GM12801 (cell line): ENCODE measurements around the gene ELOB.

ENCODE experiments used
- TF ChIP-seq, protein P1 (sequence below): IDR thresholded peaks from one replicate; pipeline ENCODE4 v1.5.1; 2011; ENCODE audit warnings: control low read depth; ENCODE audit not compliant: insufficient read length; ENCODE audit errors: extremely low read depth

ELOB gene

DNA sequence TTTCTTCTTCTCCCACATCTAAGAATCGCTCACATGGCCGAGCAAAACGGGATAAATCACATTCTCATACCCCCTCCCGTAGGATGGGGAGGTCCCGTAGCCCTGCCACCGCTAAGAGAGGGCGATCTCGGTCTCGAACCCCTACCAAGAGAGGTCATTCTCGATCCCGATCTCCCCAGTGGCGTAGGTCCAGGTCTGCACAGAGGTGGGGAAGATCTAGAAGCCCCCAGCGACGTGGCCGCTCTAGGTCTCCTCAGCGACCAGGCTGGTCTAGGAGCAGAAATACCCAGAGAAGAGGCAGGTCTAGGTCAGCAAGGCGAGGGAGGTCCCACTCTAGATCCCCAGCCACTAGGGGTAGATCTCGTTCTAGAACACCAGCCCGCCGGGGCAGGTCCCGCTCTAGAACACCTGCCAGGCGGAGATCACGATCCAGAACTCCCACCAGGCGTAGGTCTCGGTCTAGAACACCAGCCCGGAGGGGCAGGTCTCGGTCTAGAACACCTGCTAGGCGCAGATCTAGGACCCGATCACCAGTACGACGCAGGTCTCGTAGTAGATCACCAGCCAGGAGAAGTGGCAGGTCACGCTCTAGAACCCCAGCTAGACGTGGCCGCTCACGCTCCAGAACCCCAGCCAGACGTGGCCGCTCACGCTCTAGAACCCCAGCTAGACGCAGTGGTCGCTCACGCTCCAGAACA, 15.0 kb downstream of the ELOB start:
- TF ChIP-seq, protein P1, sequence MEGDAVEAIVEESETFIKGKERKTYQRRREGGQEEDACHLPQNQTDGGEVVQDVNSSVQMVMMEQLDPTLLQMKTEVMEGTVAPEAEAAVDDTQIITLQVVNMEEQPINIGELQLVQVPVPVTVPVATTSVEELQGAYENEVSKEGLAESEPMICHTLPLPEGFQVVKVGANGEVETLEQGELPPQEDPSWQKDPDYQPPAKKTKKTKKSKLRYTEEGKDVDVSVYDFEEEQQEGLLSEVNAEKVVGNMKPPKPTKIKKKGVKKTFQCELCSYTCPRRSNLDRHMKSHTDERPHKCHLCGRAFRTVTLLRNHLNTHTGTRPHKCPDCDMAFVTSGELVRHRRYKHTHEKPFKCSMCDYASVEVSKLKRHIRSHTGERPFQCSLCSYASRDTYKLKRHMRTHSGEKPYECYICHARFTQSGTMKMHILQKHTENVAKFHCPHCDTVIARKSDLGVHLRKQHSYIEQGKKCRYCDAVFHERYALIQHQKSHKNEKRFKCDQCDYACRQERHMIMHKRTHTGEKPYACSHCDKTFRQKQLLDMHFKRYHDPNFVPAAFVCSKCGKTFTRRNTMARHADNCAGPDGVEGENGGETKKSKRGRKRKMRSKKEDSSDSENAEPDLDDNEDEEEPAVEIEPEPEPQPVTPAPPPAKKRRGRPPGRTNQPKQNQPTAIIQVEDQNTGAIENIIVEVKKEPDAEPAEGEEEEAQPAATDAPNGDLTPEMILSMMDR, result no peak

DNA sequence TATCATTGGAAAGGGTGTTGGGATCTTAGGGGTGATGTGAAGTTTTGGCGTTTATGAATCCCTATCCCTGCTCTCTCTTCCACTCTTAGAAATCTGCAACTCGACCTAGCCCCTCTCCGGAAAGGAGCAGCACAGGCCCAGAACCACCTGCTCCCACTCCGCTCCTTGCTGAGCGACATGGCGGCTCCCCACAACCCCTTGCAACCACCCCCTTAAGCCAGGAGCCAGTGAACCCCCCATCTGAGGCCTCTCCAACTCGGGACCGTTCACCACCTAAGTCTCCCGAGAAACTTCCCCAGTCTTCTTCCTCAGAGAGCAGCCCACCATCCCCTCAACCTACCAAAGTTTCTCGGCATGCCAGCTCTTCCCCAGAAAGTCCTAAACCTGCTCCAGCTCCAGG, 15.6 kb downstream of the ELOB start:
- TF ChIP-seq, protein P1, result no peak

DNA sequence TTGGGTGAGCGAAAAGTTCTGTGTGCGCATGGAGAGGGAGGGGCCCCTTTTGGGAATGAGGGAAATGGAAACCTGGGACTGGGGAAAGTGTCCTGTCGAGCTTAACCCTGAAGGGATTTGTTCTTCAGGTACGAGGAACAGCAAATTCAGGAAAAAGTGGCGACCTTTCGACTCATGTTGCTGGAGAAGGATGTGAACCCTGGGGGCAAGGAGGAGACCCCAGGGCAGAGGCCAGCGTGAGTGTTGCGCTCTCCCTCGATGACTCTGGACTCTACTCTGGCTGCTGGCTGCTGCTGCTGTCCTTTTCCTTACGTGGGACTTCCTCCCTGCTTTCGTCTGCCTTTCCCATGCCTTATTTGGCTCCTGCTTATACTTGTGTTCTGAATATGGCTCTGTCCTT, 19.7 kb downstream of the ELOB start:
- TF ChIP-seq, protein P1, result no peak

DNA sequence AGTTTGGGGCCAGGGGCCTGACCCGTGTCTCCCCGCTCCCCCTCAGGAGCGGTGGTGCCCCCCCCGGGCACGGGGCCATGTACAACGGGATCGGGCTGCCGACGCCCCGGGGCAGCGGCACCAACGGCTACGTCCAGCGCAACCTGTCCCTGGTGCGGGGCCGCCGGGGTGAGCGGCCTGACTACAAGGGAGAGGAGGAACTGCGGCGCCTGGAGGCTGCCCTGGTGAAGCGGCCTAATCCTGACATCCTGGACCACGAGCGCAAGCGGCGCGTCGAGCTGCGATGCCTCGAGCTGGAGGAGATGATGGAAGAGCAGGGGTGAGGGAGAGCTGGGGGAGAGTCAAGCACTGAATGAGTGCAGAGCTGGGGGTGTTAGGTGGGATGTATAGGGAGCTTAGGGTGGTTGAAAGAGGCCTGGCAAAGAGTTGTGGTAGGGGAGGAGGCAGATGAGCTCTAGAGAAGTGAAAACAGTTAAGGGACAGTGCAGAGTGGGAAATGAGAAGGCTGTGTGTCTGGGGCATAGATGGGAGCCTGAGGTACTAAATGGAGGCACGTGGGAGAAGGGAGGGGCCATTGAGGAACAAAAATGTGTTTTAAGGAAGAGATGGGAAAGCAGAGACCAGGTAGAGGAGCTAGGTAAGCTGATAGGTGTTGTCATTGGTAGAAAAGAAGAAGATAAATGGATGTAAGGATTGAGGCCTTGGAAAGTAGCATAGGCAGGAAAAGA, 20.6 kb downstream of the ELOB start:
- TF ChIP-seq, protein P1, result no peak

DNA sequence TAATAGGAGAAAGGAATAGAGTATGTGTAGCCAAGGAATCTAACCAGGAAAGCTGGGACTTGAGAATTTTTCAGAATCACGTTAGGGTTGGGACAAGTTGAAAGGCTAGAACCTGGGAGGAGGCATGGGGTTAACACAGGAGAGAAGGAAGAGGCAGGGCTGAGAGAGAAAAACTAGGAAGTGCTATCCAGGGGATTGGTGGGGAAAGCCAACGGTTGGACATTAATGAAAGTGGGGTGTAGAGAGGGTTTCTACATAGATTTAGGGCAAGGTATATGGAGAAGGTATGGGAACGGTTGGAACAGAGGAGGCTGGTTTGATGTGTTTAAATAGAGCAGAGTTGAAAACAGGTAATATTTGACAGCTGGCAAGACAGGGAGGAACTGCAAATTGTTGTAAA, 21.9 kb downstream of the ELOB start:
- TF ChIP-seq, protein P1, result no peak

DNA sequence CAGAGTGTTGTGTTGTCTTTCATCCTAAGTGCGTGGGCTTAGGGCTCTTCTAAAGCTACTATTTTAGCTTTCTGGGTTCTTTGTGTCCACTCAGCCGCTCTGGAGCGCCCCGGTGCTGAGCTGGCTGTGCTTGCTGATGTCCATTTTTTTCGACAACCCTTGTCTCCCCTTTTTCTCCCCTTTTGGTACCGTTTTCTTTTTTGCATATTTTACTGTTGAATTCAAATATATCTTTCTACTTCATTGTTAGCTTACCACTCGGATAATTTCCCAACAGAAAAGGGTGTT, 23.4 kb downstream of the ELOB start:
- TF ChIP-seq, protein P1, result no peak

DNA sequence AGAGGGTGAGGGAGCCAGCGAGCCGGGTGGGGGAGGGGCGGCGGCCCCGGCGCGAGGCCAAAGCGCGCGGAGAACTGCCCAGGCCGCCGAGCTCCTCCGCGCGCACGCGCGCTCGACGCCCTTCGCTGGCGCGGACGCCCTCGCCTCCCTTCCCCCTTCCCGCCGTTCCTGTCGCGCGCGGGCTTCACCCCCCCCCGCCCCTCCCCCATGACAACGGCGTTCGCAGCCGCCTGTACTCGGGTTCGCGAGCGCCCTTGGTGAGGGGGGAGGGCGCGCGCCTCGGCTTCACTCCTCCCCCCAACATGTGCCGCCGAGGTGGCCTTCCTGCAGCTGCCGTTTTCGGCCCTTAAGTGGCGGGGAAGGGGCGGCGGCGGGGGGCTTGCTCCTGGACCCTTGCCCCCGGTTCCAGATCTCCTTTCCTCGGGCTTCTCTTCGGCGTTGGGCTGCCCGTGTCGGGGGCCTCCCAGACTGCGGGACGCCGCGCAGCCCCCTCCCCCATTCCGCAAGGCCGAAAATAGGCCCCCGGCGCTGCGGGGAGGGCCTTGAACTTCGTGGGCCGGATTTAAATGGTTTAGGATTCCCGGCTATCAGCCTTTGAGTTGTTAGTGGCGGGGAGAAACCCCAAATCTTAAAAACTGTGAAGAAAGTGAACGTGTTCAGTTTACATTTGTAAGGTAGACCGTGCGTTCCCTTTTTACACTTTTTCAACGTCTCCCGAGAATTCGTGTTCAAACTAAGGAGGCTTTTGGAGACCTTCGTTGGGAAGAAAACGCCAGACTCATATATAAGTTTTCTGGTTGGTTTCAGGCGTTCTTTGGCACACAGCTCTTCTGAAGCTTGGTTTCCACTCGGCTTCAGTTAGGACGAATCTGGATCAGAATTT, 24.0 kb downstream of the ELOB start:
- TF ChIP-seq, protein P1, result no peak
